ENCODE data around the gene TASOR2. TPM values are rescaled to one million over a fixed set of nuclear protein-coding genes. Genes with fewer than 3 reads are reported as not detected.

TASOR2 gene
- total RNA-seq, 2 experiments from 2014 or later = 41.9 to 45.4 TPM

DNA sequence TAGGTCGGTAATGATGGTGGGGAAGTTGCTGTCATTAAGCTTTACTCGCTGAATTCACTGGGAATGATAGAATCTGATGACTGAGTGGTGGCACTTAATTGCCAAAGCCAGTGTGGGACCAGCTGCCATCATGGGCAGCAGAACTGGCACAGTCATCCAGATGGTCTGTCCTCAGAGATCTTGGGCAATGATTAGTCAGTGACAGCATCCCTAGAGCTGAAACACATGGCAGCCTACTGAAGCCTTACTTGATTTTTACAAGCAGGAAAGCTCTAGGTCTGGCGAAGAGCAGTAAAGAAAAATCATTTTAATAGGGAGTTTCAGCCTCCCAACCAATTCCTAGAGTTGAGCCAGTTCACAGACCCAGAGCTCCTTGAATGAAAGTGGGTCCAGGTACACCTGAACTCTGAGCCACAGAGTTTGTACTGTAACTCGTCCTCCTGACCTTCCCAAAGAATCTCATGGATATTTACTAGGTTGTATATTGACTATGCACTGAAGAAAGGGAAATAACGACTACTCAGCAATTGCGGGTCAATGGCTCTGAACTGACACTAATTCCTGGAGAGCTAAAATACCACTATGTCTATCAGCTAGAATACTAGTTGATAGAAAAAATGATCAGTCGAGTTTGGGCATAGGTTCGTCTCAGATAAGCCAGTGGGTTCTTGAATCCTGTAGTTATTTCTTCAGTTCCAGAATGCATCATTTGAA lies 13.8 kb upstream of the TASOR2 start:
- DNase-seq (no peak), ATAC-seq (no peak)
- Mint-ChIP-seq H3K27me3 (peaks cover 2% of the 10 kb centered on the region), H3K36me3 (ENCODE audit: low read depth) (no peaks in the 10 kb centered on the region), H3K9me3 (ENCODE audit: low read depth) (peaks cover 8% of the 10 kb centered on the region), H3K4me1 (peaks cover 8% of the 10 kb centered on the region), H3K4me3 (no peak overlapping the region), H3K27ac (no peak overlapping the region)
- CTCF ChIA-PET = no interaction called here
- POLR2A ChIA-PET = no interaction called here
- intact Hi-C loops (cut with DNase I, micrococcal nuclease) = no loop called here

- intact Hi-C loops (cut with DNase I, micrococcal nuclease) = no loop called here
- DNase-seq (no peak), ATAC-seq (no peak)
- Mint-ChIP-seq H3K4me3 (no peak overlapping the region), H3K9me3 (ENCODE audit: low read depth) (peaks cover 8% of the 10 kb centered on the region), H3K27ac (no peak overlapping the region), H3K4me1 (peaks cover 15% of the 10 kb centered on the region), H3K27me3 (peaks cover 7% of the 10 kb centered on the region), H3K36me3 (ENCODE audit: low read depth) (no peaks in the 10 kb centered on the region)
- POLR2A ChIA-PET = interaction anchor here (0.7 kb wide), 1 partner anchor 12 kb away, joined by 3 read pairs; no protein-coding TSS in a partner anchor
- CTCF ChIA-PET = interaction anchor here (0.7 kb wide), 1 partner anchor 10 kb away, joined by 3 read pairs; no protein-coding TSS in a partner anchor
These were observed 6.1 kb upstream of the TASOR2 start for GRCh38 chr10:5678397-5679036.

GRCh38 chr10:5679037-5679435 lies 5.6 kb upstream of the TASOR2 start:
- Mint-ChIP-seq H3K27ac (no peak overlapping the region), H3K4me1 (peaks cover 19% of the 10 kb centered on the region), H3K9me3 (ENCODE audit: low read depth) (peaks cover 6% of the 10 kb centered on the region), H3K36me3 (ENCODE audit: low read depth) (no peaks in the 10 kb centered on the region), H3K4me3 (no peak overlapping the region), H3K27me3 (peaks cover 7% of the 10 kb centered on the region)
- ATAC-seq (no peak), DNase-seq (no peak)
- ChIA-PET POLR2A (no interaction called here), CTCF (no interaction called here)
- intact Hi-C loops (cut with DNase I, micrococcal nuclease) = no loop called here

DNA sequence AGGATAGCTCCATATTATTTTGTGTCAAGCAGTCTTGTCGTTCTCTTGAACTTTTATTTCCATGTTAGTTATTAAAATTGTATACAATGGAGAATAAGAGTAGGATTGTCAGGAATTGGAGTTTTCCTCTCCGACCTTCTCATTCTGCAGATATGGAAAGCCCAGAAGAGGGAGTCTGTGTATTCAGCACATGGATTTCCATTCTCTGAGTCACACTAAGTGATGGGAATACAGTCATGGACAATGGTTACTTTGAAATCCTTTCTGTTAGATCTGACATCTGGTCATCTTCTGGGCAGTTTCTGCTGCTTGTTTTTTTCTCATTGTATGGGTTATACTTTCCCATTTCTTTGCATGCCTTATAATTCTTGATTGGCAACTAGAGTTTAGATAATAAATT lies 5.0 kb upstream of the TASOR2 start:
- DNase-seq (no peak), ATAC-seq (no peak)
- H3K36me3 Mint-ChIP-seq (ENCODE audit: low read depth) = no peaks in the 10 kb centered on the region
- H3K27ac Mint-ChIP-seq = no peak overlapping the region
- H3K9me3 Mint-ChIP-seq (ENCODE audit: low read depth) = peaks cover under 1% of the 10 kb centered on the region
- peaks cover 24% of the 10 kb centered on the region for H3K4me1 Mint-ChIP-seq
- ChIA-PET POLR2A (no interaction called here), CTCF (no interaction called here)
- no peak overlapping the region for H3K4me3 Mint-ChIP-seq
- peaks cover 7% of the 10 kb centered on the region for H3K27me3 Mint-ChIP-seq
- intact Hi-C loops (cut with DNase I, micrococcal nuclease) = loop anchor here in 1 of 2 experiments (5.0 to 10.0 kb wide), 2 partner anchors 232 to 485 kb away; no protein-coding TSS in a partner anchor

DNA sequence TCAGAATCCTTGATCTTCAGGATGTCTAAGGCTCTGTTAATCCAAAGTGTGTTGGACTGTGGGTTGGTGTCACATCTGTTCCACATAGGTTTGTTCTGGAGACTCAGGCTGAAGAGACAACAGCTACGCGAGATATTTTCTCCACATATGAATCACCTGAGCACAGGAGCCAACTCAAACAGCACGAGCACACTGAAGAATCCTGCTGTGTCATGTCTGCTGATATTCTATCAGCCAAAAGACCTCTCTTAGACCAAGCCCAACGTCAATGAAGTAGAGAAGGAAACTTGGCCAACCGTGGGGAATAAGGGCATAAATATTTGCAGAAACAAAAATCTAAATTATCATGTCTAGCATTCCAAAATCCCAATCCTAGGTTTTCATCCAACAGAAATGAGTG lies 2.7 kb upstream of the TASOR2 start:
- Mint-ChIP-seq H3K36me3 (ENCODE audit: low read depth) (no peaks in the 10 kb centered on the region), H3K9me3 (ENCODE audit: low read depth) (no peaks in the 10 kb centered on the region), H3K4me1 (peaks cover 35% of the 10 kb centered on the region), H3K4me3 (no peak overlapping the region), H3K27ac (no peak overlapping the region), H3K27me3 (peaks cover 4% of the 10 kb centered on the region)
- intact Hi-C loops (cut with DNase I, micrococcal nuclease) = loop anchor here in 1 of 2 experiments (5.0 to 10.0 kb wide), 2 partner anchors 235 to 483 kb away; no protein-coding TSS in a partner anchor
- no peak for DNase-seq
- POLR2A ChIA-PET = no interaction called here
- no peak for ATAC-seq
- CTCF ChIA-PET = interaction anchor here (0.6 to 1.3 kb wide), 3 partner anchors 9 to 108 kb away, joined by 3 to 6 read pairs (median 3); no protein-coding TSS in a partner anchor

- no peaks in the 10 kb centered on the region for H3K36me3 Mint-ChIP-seq (ENCODE audit: low read depth)
- peak overlapping the region; percentile 3 for H3K27ac Mint-ChIP-seq
- H3K4me1 Mint-ChIP-seq = peaks cover 45% of the 10 kb centered on the region
- no peak for DNase-seq
- ChIA-PET CTCF (interaction anchor here (0.6 to 1.4 kb wide), 5 partner anchors 14 to 665 kb away, joined by 3 to 4 read pairs (median 3); no protein-coding TSS in a partner anchor), POLR2A (interaction anchor here (0.7 to 0.9 kb wide), 2 partner anchors 11 to 665 kb away, joined by 3 read pairs; no protein-coding TSS in a partner anchor)
- H3K27me3 Mint-ChIP-seq = peaks cover 2% of the 10 kb centered on the region
- H3K9me3 Mint-ChIP-seq (ENCODE audit: low read depth) = no peaks in the 10 kb centered on the region
- intact Hi-C loops (cut with DNase I, micrococcal nuclease) = loop anchor here in 1 of 2 experiments (5.0 to 10.0 kb wide), 2 partner anchors 236 to 482 kb away; no protein-coding TSS in a partner anchor
- H3K4me3 Mint-ChIP-seq = no peak overlapping the region
- ATAC-seq = peak; percentile 8
These were observed 1.6 kb upstream of the TASOR2 start for GRCh38 chr10:5683065-5683464.

- Mint-ChIP-seq H3K9me3 (ENCODE audit: low read depth) (no peaks in the 10 kb centered on the region), H3K36me3 (ENCODE audit: low read depth) (peaks cover 5% of the 10 kb centered on the region), H3K4me3 (peak overlapping the region; percentile 96), H3K27ac (peak overlapping the region; percentile 92), H3K27me3 (no peaks in the 10 kb centered on the region), H3K4me1 (peaks cover 58% of the 10 kb centered on the region)
- intact Hi-C loops (cut with DNase I, micrococcal nuclease) = loop anchor here (1.0 to 10.0 kb wide), 16 partner anchors 8 to 858 kb away; partner anchors contain the start of genes ASB13 (in 2 of the 2), GDI2 (in 2 of the 2), AKR1E2 (in 1 of the 2) and ANKRD16 (in 1 of the 2)
- peak; percentile 45 for ATAC-seq
- DNase-seq = peak; percentile 81
- CTCF ChIA-PET = interaction anchor here (1.0 to 1.2 kb wide), 2 partner anchors 15 to 128 kb away, joined by 3 read pairs; partner anchors contain the start of gene GDI2
- POLR2A ChIA-PET = interaction anchor here (1.0 to 1.3 kb wide), 2 partner anchors 55 to 205 kb away, joined by 4 to 5 read pairs; partner anchors contain the start of genes ANKRD16 and FBH1
These were observed 529 bp downstream of the TASOR2 start for GRCh38 chr10:5684971-5685763.

GRCh38 chr10:5685764-5686240 lies 1.2 kb downstream of the TASOR2 start:
- H3K9me3 Mint-ChIP-seq (ENCODE audit: low read depth) = no peaks in the 10 kb centered on the region
- peak overlapping the region; percentile 92 for H3K27ac Mint-ChIP-seq
- DNase-seq (no peak), ATAC-seq (no peak)
- H3K27me3 Mint-ChIP-seq = no peaks in the 10 kb centered on the region
- H3K4me1 Mint-ChIP-seq = peaks cover 64% of the 10 kb centered on the region
- intact Hi-C loops (cut with DNase I, micrococcal nuclease) = loop anchor here (1.0 to 10.0 kb wide), 11 partner anchors 7 to 859 kb away; partner anchors contain the start of genes AKR1E2 (in 1 of the 2), ANKRD16 (in 1 of the 2), ASB13 (in 1 of the 2) and GDI2 (in 1 of the 2)
- CTCF ChIA-PET = no interaction called here
- POLR2A ChIA-PET = no interaction called here
- H3K36me3 Mint-ChIP-seq (ENCODE audit: low read depth) = peaks cover 5% of the 10 kb centered on the region
- peak overlapping the region; percentile 96 for H3K4me3 Mint-ChIP-seq

DNA sequence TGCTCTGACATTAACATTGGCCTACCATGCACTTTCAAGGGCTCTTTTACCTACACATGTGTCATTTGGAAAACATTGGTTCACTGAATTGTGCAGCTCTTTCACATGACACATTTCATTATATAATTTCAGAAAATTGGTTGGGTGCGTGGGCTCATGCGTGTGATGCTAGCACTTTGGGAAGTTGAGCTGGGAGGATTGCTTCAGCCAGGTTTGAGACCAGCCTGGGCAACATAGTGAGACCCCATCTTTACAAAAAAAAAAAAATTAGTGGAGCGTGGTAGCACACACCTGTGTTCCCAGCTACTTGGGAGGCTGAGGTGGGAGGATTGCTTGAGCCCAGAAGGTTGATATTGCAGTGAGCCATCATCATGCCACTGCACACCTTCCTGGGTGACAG lies 3.9 kb downstream of the TASOR2 start:
- DNase-seq = no peak
- no peaks in the 10 kb centered on the region for H3K9me3 Mint-ChIP-seq (ENCODE audit: low read depth)
- no peaks in the 10 kb centered on the region for H3K27me3 Mint-ChIP-seq
- H3K4me1 Mint-ChIP-seq = peaks cover 64% of the 10 kb centered on the region
- POLR2A ChIA-PET = no interaction called here
- no peak overlapping the region for H3K27ac Mint-ChIP-seq
- CTCF ChIA-PET = interaction anchor here (0.6 to 1.6 kb wide), 3 partner anchors 16 to 28 kb away, joined by 3 to 5 read pairs (median 3); no protein-coding TSS in a partner anchor
- intact Hi-C loops (cut with DNase I, micrococcal nuclease) = loop anchor here (5.0 to 10.0 kb wide), 2 partner anchors 199 to 476 kb away; partner anchors contain the start of gene ANKRD16 (in 1 of the 2)
- ATAC-seq = no peak
- no peak overlapping the region for H3K4me3 Mint-ChIP-seq
- H3K36me3 Mint-ChIP-seq (ENCODE audit: low read depth) = peaks cover 8% of the 10 kb centered on the region

- Mint-ChIP-seq H3K36me3 (ENCODE audit: low read depth) (peaks cover 11% of the 10 kb centered on the region), H3K27ac (peak overlapping the region; percentile 38), H3K4me3 (peak overlapping the region; percentile 79), H3K27me3 (no peaks in the 10 kb centered on the region), H3K4me1 (peaks cover 75% of the 10 kb centered on the region), H3K9me3 (ENCODE audit: low read depth) (no peaks in the 10 kb centered on the region)
- DNase-seq = no peak
- intact Hi-C loops (cut with DNase I, micrococcal nuclease) = loop anchor here (1.0 to 5.0 kb wide), 2 partner anchors 42 to 76 kb away; no protein-coding TSS in a partner anchor
- CTCF ChIA-PET = interaction anchor here (0.6 to 2.1 kb wide), 9 partner anchors 10 to 182 kb away, joined by 3 to 6 read pairs (median 3); no protein-coding TSS in a partner anchor
- POLR2A ChIA-PET = no interaction called here
- no peak for ATAC-seq
These were observed 7.1 kb downstream of the TASOR2 start for GRCh38 chr10:5691786-5692185.
